K562 (cell line): ENCODE results near the gene GNAT2. TPM values are rescaled to one million over a fixed set of nuclear protein-coding genes. Genes with fewer than 3 reads are reported as not detected.

ENCODE experiments used
- CBX5 ChIP-seq: IDR thresholded peaks from 2 replicates; pipeline ENCODE4 v1.6.1; 2014; ENCODE audit warnings: low read depth, borderline replicate concordance
- E2F3 ChIP-seq: fragments of 250-450 bp; sonication (Bioruptor Pico); IDR thresholded peaks from 2 replicates; pipeline ENCODE4 v1.4.0; 2020; ENCODE audit warnings: mild to moderate bottlenecking
- EZH2 ChIP-seq: IDR thresholded peaks from 2 replicates; pipeline ENCODE4 v1.6.1; 2012; ENCODE audit warnings: low read depth, mild to moderate bottlenecking, inconsistent platforms, low read length, borderline replicate concordance
- FOXJ2 ChIP-seq: fragments of 200-800 bp; sonication (Bioruptor generic); IDR thresholded peaks from 2 replicates; pipeline ENCODE4 v1.6.1; 2016; ENCODE audit warnings: missing genetic modification characterization, missing compliant biosample characterization
- GABPA ChIP-seq: fragments of 200-800 bp; sonication (Bioruptor generic); conservative IDR thresholded peaks from 2 replicates; pipeline ENCODE4 v1.6.1; 2016; ENCODE audit warnings: low read depth, missing genetic modification characterization, missing compliant biosample characterization
- HDAC2 ChIP-seq: fragments of 450-650 bp; IDR thresholded peaks from 2 replicates; pipeline ENCODE4 v1.6.1; 2016; ENCODE audit warnings: mild to moderate bottlenecking
- HDAC6 ChIP-seq: IDR thresholded peaks from 2 replicates; pipeline ENCODE4 v1.6.1; 2012; ENCODE audit warnings: low read depth, mild to moderate bottlenecking, control low read depth, inconsistent platforms, low read length, moderate library complexity
- HMG20A ChIP-seq: fragments of 450-650 bp; formaldehyde crosslinking; conservative IDR thresholded peaks from 2 replicates; pipeline ENCODE4 v1.4.0; 2020; ENCODE audit warnings: mild to moderate bottlenecking, mixed read lengths
- MAZ ChIP-seq, 2 experiments: fragments of 450-650 bp in 1 of 2; sonication (generic) in 1 of 2; formaldehyde crosslinking; IDR thresholded peaks in 1 of 2; conservative IDR thresholded peaks in 1 of 2; 2 replicates each; pipeline versions ENCODE4 v1.4.0 to v1.5.0; 2020; ENCODE audit warnings: mild to moderate bottlenecking in 1 of 2, missing genetic modification reagents in 1 of 2
- PCBP1 ChIP-seq: fragments of 200-400 bp; formaldehyde crosslinking; IDR thresholded peaks from 2 replicates; pipeline ENCODE4 v1.6.1; 2018; ENCODE audit warnings: mild to moderate bottlenecking, low read depth, low read length; ENCODE audit not compliant: poor library complexity, severe bottlenecking
- PHB ChIP-seq: fragments of 250-450 bp; sonication (Bioruptor Pico); IDR thresholded peaks from 2 replicates; pipeline ENCODE4 v1.5.0; 2021
- POLR2A ChIP-seq: fragments of 450-650 bp; conservative IDR thresholded peaks from 2 replicates; pipeline ENCODE4 v1.6.1; 2016
- RBFOX2 ChIP-seq: fragments of 200-400 bp; formaldehyde crosslinking; IDR thresholded peaks from 2 replicates; pipeline ENCODE4 v1.6.1; 2017; ENCODE audit warnings: low read depth, mild to moderate bottlenecking, low read length, moderate library complexity
- TAF1 ChIP-seq: IDR thresholded peaks from 2 replicates; pipeline ENCODE4 v1.6.1; 2011; ENCODE audit warnings: mild to moderate bottlenecking, low read length, moderate library complexity; ENCODE audit not compliant: insufficient read depth, control insufficient read depth, severe bottlenecking; ENCODE audit errors: extremely low read depth
- TCF3 ChIP-seq: sonication (generic); formaldehyde crosslinking; IDR thresholded peaks from 2 replicates; pipeline ENCODE4 v1.4.0; 2020; ENCODE audit warnings: mild to moderate bottlenecking, missing genetic modification reagents
- ZNF3 ChIP-seq: fragments of 250-450 bp; sonication (Bioruptor Pico); IDR thresholded peaks from 2 replicates; pipeline ENCODE4 v1.5.0; 2021; ENCODE audit warnings: mild to moderate bottlenecking, moderate library complexity
- polyA plus RNA-seq, 8 experiments: library from polyadenylated mRNA; depleted of rRNA in 4 of 8; stranded (reverse) in 5 of 8; unstranded in 3 of 8; fragments of >200 nt; fragmentation: Nextera tagmentation in 2 of 8; fragmentation: Illumina TruSeq in 1 of 8; extraction: Ambion mirVana in 2 of 8; extraction: Trizol in 1 of 8; gene quantifications; 2 replicates each; pipeline versions ENCODE4 v1.2.1 to v1.2.3, GENCODE V29; 2011 to 2014; ENCODE audit warnings: inconsistent platforms in 1 of 8, missing spikeins in 1 of 8
- total RNA-seq, 7 experiments: library from RNA; depleted of rRNA in 6 of 7; stranded (reverse); fragments of >200 nt in 6 of 7; fragmentation: Illumina TruSeq in 2 of 7; extraction: Trizol in 2 of 7; gene quantifications; 2 replicates each; pipeline versions ENCODE4 v1.2.1 to v1.2.3, GENCODE V29; 2011 to 2021; ENCODE audit warnings: low replicate concordance in 1 of 7
- TF ChIP-seq, protein P1 (sequence below): fragments of 200-800 bp; sonication (Bioruptor generic); IDR thresholded peaks from 2 replicates; pipeline ENCODE4 v1.6.1; 2016; ENCODE audit warnings: missing genetic modification characterization, missing compliant biosample characterization
- TF ChIP-seq, protein P2 (sequence below): sonication (generic); formaldehyde crosslinking; IDR thresholded peaks from 2 replicates; pipeline ENCODE4 v1.8.1; 2023; ENCODE audit warnings: mild to moderate bottlenecking, missing genetic modification reagents
- TF ChIP-seq, protein P3 (sequence below): fragments of 250-450 bp; sonication (Bioruptor Pico); IDR thresholded peaks from 2 replicates; pipeline ENCODE4 v1.4.0; 2020; ENCODE audit warnings: mild to moderate bottlenecking, moderate library complexity

The GNAT2 gene
- total and polyA plus RNA-seq, 9 of the 15 experiments (the other 6 are each of a cell fraction or from before 2014, with no cell fraction given): 0.06 to 0.52 (median 0.24) TPM; not detected in 1

DNA sequence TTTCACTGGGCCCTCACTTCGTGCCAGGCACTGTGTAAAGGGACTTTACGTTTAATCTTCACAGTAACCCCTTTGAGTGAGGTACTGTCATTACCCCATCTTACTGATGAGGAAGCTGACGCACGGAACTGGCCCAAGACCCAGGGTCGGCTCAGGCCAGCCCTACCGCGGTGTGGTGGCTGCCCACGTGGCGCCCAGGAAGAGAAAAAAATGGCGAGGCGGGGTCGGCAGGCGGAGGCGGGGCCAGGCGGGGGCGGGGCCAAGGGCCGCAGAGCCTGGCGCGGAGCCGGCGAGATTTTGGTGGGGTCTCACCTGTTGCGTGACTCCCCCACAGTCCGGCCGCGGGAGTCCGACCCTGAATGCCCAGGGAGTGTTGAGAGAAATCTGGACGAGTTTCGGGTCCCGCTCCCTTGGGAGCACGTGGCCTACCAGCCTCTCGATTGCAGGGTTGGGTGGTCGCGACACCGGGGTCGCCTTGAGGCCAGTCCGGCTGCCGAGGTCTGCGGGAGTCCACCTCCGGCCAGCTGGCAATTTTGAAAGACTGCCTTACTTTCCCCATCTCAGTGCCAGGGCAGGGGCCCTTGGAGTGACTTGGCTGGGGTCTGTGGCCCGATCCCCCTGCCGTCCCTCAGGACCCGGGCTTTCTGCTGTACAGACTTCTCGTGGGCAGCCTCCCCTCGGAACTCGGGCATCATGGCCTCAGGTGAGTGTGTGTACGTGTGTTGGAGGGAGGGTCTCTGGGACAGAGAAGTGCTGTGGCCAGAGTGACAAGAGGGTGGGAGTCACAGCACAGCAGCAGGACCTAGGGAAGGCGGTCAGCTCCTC is at the start of gene GNAT2, which contains the start of gene AMPD2 (continued):
- TF ChIP-seq, protein P1, sequence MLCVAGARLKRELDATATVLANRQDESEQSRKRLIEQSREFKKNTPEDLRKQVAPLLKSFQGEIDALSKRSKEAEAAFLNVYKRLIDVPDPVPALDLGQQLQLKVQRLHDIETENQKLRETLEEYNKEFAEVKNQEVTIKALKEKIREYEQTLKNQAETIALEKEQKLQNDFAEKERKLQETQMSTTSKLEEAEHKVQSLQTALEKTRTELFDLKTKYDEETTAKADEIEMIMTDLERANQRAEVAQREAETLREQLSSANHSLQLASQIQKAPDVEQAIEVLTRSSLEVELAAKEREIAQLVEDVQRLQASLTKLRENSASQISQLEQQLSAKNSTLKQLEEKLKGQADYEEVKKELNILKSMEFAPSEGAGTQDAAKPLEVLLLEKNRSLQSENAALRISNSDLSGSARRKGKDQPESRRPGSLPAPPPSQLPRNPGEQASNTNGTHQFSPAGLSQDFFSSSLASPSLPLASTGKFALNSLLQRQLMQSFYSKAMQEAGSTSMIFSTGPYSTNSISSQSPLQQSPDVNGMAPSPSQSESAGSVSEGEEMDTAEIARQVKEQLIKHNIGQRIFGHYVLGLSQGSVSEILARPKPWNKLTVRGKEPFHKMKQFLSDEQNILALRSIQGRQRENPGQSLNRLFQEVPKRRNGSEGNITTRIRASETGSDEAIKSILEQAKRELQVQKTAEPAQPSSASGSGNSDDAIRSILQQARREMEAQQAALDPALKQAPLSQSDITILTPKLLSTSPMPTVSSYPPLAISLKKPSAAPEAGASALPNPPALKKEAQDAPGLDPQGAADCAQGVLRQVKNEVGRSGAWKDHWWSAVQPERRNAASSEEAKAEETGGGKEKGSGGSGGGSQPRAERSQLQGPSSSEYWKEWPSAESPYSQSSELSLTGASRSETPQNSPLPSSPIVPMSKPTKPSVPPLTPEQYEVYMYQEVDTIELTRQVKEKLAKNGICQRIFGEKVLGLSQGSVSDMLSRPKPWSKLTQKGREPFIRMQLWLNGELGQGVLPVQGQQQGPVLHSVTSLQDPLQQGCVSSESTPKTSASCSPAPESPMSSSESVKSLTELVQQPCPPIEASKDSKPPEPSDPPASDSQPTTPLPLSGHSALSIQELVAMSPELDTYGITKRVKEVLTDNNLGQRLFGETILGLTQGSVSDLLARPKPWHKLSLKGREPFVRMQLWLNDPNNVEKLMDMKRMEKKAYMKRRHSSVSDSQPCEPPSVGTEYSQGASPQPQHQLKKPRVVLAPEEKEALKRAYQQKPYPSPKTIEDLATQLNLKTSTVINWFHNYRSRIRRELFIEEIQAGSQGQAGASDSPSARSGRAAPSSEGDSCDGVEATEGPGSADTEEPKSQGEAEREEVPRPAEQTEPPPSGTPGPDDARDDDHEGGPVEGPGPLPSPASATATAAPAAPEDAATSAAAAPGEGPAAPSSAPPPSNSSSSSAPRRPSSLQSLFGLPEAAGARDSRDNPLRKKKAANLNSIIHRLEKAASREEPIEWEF (CRISPR knock-in tag): no peak
- TF ChIP-seq TCF3: no peak
- TF ChIP-seq, protein P2, sequence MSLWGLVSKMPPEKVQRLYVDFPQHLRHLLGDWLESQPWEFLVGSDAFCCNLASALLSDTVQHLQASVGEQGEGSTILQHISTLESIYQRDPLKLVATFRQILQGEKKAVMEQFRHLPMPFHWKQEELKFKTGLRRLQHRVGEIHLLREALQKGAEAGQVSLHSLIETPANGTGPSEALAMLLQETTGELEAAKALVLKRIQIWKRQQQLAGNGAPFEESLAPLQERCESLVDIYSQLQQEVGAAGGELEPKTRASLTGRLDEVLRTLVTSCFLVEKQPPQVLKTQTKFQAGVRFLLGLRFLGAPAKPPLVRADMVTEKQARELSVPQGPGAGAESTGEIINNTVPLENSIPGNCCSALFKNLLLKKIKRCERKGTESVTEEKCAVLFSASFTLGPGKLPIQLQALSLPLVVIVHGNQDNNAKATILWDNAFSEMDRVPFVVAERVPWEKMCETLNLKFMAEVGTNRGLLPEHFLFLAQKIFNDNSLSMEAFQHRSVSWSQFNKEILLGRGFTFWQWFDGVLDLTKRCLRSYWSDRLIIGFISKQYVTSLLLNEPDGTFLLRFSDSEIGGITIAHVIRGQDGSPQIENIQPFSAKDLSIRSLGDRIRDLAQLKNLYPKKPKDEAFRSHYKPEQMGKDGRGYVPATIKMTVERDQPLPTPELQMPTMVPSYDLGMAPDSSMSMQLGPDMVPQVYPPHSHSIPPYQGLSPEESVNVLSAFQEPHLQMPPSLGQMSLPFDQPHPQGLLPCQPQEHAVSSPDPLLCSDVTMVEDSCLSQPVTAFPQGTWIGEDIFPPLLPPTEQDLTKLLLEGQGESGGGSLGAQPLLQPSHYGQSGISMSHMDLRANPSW (CRISPR knock-in tag): no peak
- TF ChIP-seq, protein P3, sequence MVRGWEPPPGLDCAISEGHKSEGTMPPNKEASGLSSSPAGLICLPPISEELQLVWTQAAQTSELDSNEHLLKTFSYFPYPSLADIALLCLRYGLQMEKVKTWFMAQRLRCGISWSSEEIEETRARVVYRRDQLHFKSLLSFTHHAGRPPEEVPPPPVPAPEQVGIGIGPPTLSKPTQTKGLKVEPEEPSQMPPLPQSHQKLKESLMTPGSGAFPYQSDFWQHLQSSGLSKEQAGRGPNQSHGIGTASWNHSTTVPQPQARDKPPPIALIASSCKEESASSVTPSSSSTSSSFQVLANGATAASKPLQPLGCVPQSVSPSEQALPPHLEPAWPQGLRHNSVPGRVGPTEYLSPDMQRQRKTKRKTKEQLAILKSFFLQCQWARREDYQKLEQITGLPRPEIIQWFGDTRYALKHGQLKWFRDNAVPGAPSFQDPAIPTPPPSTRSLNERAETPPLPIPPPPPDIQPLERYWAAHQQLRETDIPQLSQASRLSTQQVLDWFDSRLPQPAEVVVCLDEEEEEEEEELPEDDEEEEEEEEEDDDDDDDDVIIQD (CRISPR knock-in tag): no peak
- peak in 1 of 2 experiments; percentile 82; a peak in 2 of 4 replicates for TF ChIP-seq MAZ (CRISPR knock-in tag; conservative IDR thresholded peaks at IDR 0.05 in 1 of 2, IDR thresholded peaks at IDR 0.05 in 1 of 2)
- TF ChIP-seq HDAC6: no peak
- no peak for TF ChIP-seq ZNF3 (CRISPR knock-in tag)
- 0 out of 2 replicates have a peak, but pooled peaks have one; percentile 12 for TF ChIP-seq CBX5
- peak; percentile 82 for TF ChIP-seq HDAC2
- no peak for TF ChIP-seq FOXJ2 (tag)
- no peak for TF ChIP-seq EZH2
- peak; percentile 33; the same call in 1 of the 2 replicates for TF ChIP-seq E2F3 (CRISPR knock-in tag)
- TF ChIP-seq POLR2A: peak; percentile 89
- TF ChIP-seq RBFOX2: peak; percentile 87
- TF ChIP-seq PHB: 0 out of 2 replicates have a peak, but pooled peaks have one; percentile 22
- TF ChIP-seq TAF1: peak; percentile 83
- no peak for TF ChIP-seq HMG20A
- TF ChIP-seq PCBP1: no peak
- peak; percentile 65 for TF ChIP-seq GABPA (tag)
